CD4-positive, alpha-beta T cell (primary cell): ENCODE data around the gene GABRA1. TPM values are rescaled to one million over a fixed set of nuclear protein-coding genes. Genes with fewer than 3 reads are reported as not detected.

Source experiments
- ATAC-seq: fragments of 200-7000 bp; cut with Tn5 transposase; one replicate; pipeline ENCODE4 v1.10.0; 2022; ENCODE audit warnings: mild to moderate bottlenecking; ENCODE audit not compliant: poor library complexity
- CTCF ChIA-PET: fragments of 350-600 bp; sonication (Branson Sonifier 250); formaldehyde crosslinking; loops from one replicate; lab custom pipeline; 2021; ENCODE audit warnings: antibody characterized with exemption, inconsistent platforms; lab: Charles Lee
- POLR2A ChIA-PET: fragments of 350-600 bp; sonication (Branson Sonifier 250); formaldehyde crosslinking; loops from one replicate; lab custom pipeline; 2021; ENCODE audit warnings: antibody characterized with exemption, inconsistent platforms; lab: Charles Lee
- DNase-seq, 14 experiments: peaks; one replicate each; pipeline ENCODE4 v3.0.0-alpha.2; 2013 to 2020; ENCODE audit warnings: mixed read lengths in 2 of 14
- H3K27ac ChIP-seq, 2 donors: one replicate each; pipeline versions ENCODE4 v1.5.1 to v1.7.0; 2013; ENCODE audit warnings: low read length in 2 of 2, low read depth in 1 of 2, mild to moderate bottlenecking in 1 of 2
- H3K27me3 ChIP-seq, 2 experiments: 1 replicate in 1 of 2; 2 replicates in 1 of 2; pipeline versions ENCODE4 v1.6.1 to v1.7.0; 2013; ENCODE audit warnings: low read length in 2 of 2, control low read depth in 1 of 2, mild to moderate bottlenecking in 1 of 2, moderate library complexity in 1 of 2; ENCODE audit not compliant: insufficient read depth in 2 of 2, control insufficient read depth in 1 of 2
- H3K36me3 ChIP-seq: one replicate; pipeline ENCODE4 v1.6.1; 2013; ENCODE audit warnings: low read length, control low read depth; ENCODE audit not compliant: insufficient read depth
- H3K4me1 ChIP-seq: one replicate; pipeline ENCODE4 v1.6.1; 2013; ENCODE audit warnings: low read length, control low read depth; ENCODE audit not compliant: insufficient read depth
- H3K4me3 ChIP-seq: one replicate; pipeline ENCODE4 v1.5.1; 2013; ENCODE audit warnings: mild to moderate bottlenecking, low read length, moderate library complexity
- H3K9me3 ChIP-seq, 2 experiments: 1 replicate in 1 of 2; 2 replicates in 1 of 2; pipeline versions ENCODE4 v1.6.1 to v1.7.0; 2013; ENCODE audit warnings: low read length in 2 of 2, mild to moderate bottlenecking in 2 of 2, control low read depth in 1 of 2, moderate library complexity in 1 of 2; ENCODE audit not compliant: control insufficient read depth in 1 of 2, insufficient read depth in 1 of 2
- H3K27ac Mint-ChIP-seq: one replicate; pipeline ENCODE4 v1.8.0; 2020; ENCODE audit warnings: mixed read lengths
- H3K27me3 Mint-ChIP-seq: one replicate; pipeline ENCODE4 v1.8.0; 2021; ENCODE audit warnings: mixed read lengths
- H3K36me3 Mint-ChIP-seq: one replicate; pipeline ENCODE4 v1.8.0; 2021; ENCODE audit warnings: low read depth, mixed read lengths
- H3K4me1 Mint-ChIP-seq: one replicate; pipeline ENCODE4 v1.8.0; 2021; ENCODE audit warnings: low read depth, mixed read lengths
- H3K4me3 Mint-ChIP-seq: one replicate; pipeline ENCODE4 v1.8.0; 2020; ENCODE audit warnings: mild to moderate bottlenecking, mixed read lengths
- H3K9me3 Mint-ChIP-seq: one replicate; pipeline ENCODE4 v1.8.0; 2020; ENCODE audit warnings: mixed read lengths
- CTCF ChIP-seq: fragments of 200-600 bp; IDR thresholded peaks from one replicate; pipeline ENCODE4 v1.8.0; 2022; ENCODE audit warnings: antibody characterized with exemption, mild to moderate bottlenecking
- intact Hi-C, 2 experiments: fragments of 100-400 bp; cut with DNase I in 1 of 2; cut with micrococcal nuclease in 1 of 2; formaldehyde crosslinking; loops; one replicate each; pipeline versions ENCODE4 v1.15.1 to v1.9.0; 2023 to 2025; cut with DNase I, micrococcal nuclease
- total RNA-seq, 174 experiments: library from RNA in 2 of 174; stranded (reverse) in 2 of 174; gene quantifications; one replicate each; pipeline ENCODE4 v1.2.3 and lab custom pipeline; 2021 to 2026

The GABRA1 gene
- total RNA-seq, 2 experiments from 2014 or later = not detected

GRCh38 chr5:161846746-161847145, 1.2 kb upstream of the GABRA1 start:
- Mint-ChIP-seq H3K4me3 (no peak overlapping the region), H3K9me3 (no peaks in the 10 kb centered on the region), H3K27me3 (peaks cover 31% of the 10 kb centered on the region), H3K36me3 (no peaks in the 10 kb centered on the region), H3K4me1 (no peaks in the 10 kb centered on the region), H3K27ac (no peak overlapping the region)
- intact Hi-C loops = no loop called here
- TF ChIP-seq CTCF = no peak
- peaks cover 0 to 3% of the 10 kb centered on the region in 2 experiments for H3K9me3 ChIP-seq
- CTCF ChIA-PET = no interaction called here
- no peaks in the 10 kb centered on the region for H3K4me1 ChIP-seq
- H3K27me3 ChIP-seq = peaks cover 6 to 7% of the 10 kb centered on the region in 2 experiments
- DNase-seq = no peak
- POLR2A ChIA-PET = no interaction called here
- no peak for ATAC-seq
- H3K4me3 ChIP-seq = no peak overlapping the region
- H3K27ac ChIP-seq = no peak overlapping the region
- no peaks in the 10 kb centered on the region for H3K36me3 ChIP-seq

- H3K27ac ChIP-seq = no peak overlapping the region
- no peak for TF ChIP-seq CTCF
- peaks cover 0 to 3% of the 10 kb centered on the region in 2 experiments for H3K9me3 ChIP-seq
- H3K4me1 Mint-ChIP-seq = no peaks in the 10 kb centered on the region
- H3K9me3 Mint-ChIP-seq = no peaks in the 10 kb centered on the region
- H3K36me3 Mint-ChIP-seq = no peaks in the 10 kb centered on the region
- no peak overlapping the region for H3K27ac Mint-ChIP-seq
- no peak for DNase-seq
- H3K36me3 ChIP-seq = no peaks in the 10 kb centered on the region
- H3K4me3 ChIP-seq = no peak overlapping the region
- no peak for ATAC-seq
- CTCF ChIA-PET = no interaction called here
- intact Hi-C loops = no loop called here
- peaks cover 31% of the 10 kb centered on the region for H3K27me3 Mint-ChIP-seq
- H3K4me3 Mint-ChIP-seq = no peak overlapping the region
- POLR2A ChIA-PET = no interaction called here
- H3K27me3 ChIP-seq = peaks cover 6 to 7% of the 10 kb centered on the region in 2 experiments
- H3K4me1 ChIP-seq = no peaks in the 10 kb centered on the region
Observed at GRCh38 chr5:161847447-161847846, 473 bp upstream of the GABRA1 start.

- H3K27ac ChIP-seq = no peak overlapping the region
- no peak overlapping the region for H3K4me3 ChIP-seq
- H3K4me1 ChIP-seq = no peaks in the 10 kb centered on the region
- ChIA-PET POLR2A (no interaction called here), CTCF (no interaction called here)
- intact Hi-C loops = no loop called here
- Mint-ChIP-seq H3K36me3 (no peaks in the 10 kb centered on the region), H3K27me3 (peaks cover 31% of the 10 kb centered on the region), H3K4me3 (no peak overlapping the region), H3K9me3 (no peaks in the 10 kb centered on the region), H3K27ac (no peak overlapping the region), H3K4me1 (no peaks in the 10 kb centered on the region)
- no peak for ATAC-seq
- no peak for DNase-seq
- peaks cover 6 to 7% of the 10 kb centered on the region in 2 experiments for H3K27me3 ChIP-seq
- no peaks in the 10 kb centered on the region for H3K36me3 ChIP-seq
- H3K9me3 ChIP-seq = peaks cover 0 to 3% of the 10 kb centered on the region in 2 experiments
- no peak for TF ChIP-seq CTCF
Observed at GRCh38 chr5:161850491-161850890, 2.6 kb downstream of the GABRA1 start.
